Subcutaneous adipose tissue (tissue), 4 donors: Measurements from ENCODE around the gene RPL39L. TPM values are rescaled to one million over a fixed set of nuclear protein-coding genes. Genes with fewer than 3 reads are reported as not detected.

Experiments used
- total RNA-seq, 4 donors: library from RNA; depleted of rRNA; stranded (reverse); fragments of >200 nt; gene quantifications; one replicate each; pipeline ENCODE4 v1.1.0, GENCODE V29; 2016
- TF ChIP-seq, protein P1 (sequence below): fragments of 450-650 bp; IDR thresholded peaks from one replicate; pipeline ENCODE4 v1.5.1; 2016; ENCODE audit warnings: low read depth, mild to moderate bottlenecking, control low read depth, antibody characterized with exemption, moderate library complexity

Gene RPL39L
- total RNA-seq, 4 donors from 2014 or later, result 8.9 to 14.6 (median 10.6) TPM

- TF ChIP-seq, protein P1, sequence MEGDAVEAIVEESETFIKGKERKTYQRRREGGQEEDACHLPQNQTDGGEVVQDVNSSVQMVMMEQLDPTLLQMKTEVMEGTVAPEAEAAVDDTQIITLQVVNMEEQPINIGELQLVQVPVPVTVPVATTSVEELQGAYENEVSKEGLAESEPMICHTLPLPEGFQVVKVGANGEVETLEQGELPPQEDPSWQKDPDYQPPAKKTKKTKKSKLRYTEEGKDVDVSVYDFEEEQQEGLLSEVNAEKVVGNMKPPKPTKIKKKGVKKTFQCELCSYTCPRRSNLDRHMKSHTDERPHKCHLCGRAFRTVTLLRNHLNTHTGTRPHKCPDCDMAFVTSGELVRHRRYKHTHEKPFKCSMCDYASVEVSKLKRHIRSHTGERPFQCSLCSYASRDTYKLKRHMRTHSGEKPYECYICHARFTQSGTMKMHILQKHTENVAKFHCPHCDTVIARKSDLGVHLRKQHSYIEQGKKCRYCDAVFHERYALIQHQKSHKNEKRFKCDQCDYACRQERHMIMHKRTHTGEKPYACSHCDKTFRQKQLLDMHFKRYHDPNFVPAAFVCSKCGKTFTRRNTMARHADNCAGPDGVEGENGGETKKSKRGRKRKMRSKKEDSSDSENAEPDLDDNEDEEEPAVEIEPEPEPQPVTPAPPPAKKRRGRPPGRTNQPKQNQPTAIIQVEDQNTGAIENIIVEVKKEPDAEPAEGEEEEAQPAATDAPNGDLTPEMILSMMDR, result no peak
Observed at GRCh38 chr3:187072102-187072501, 67.2 kb downstream of the RPL39L start.

Other genes starting within 250 kb of the RPL39L start
- 10 to 100 TPM; 31.4 to 80.1 (median 43.8) TPM for gene ST6GAL1, start 209.0 kb downstream of the RPL39L start, total RNA-seq
- not detected for gene RTP1, start 58.0 kb upstream of the RPL39L start, total RNA-seq
- gene MASP1, start 152.2 kb upstream of the RPL39L start, total RNA-seq, result 10 to 100 TPM in 2 of 4 donors, 1 to 10 TPM in 2; 1.5 to 20.4 (median 7.6) TPM
- gene RTP4, start 228.9 kb upstream of the RPL39L start, total RNA-seq, result 1 to 10 TPM; 1.1 to 2.7 (median 1.3) TPM